ENCODE data around the gene BCL2L12.
A peak's percentile ranks its signal among the peaks of the same experiment; 100 is the strongest.

Gene BCL2L12

GRCh38 chr19:49652551-49653465, 12.9 kb upstream of the BCL2L12 start:
- POLR2A ChIA-PET, result interaction anchor here (0.6 to 3.7 kb wide), 3 partner anchors 12 to 146 kb away, joined by 3 to 17 read pairs (median 6); partner anchors contain the start of genes BCL2L12, IRF3 and RRAS
- no peak overlapping the region for H3K4me3 ChIP-seq (ENCODE audit: low read depth, low read length)
- no peak for TF ChIP-seq ZNF341 (tag by site-specific recombination; IDR thresholded peaks at IDR 0.05; ENCODE audit: low read depth)
- no peak for TF ChIP-seq INSM2 (tag by site-specific recombination; IDR thresholded peaks at IDR 0.05)
- TF ChIP-seq ZNF416 (tag by site-specific recombination; IDR thresholded peaks at IDR 0.05), result no peak
- no peak for TF ChIP-seq ZNF311 (tag by site-specific recombination; IDR thresholded peaks at IDR 0.05; ENCODE audit: borderline replicate concordance)
- TF ChIP-seq REST (tag by site-specific recombination; IDR thresholded peaks at IDR 0.05), result 0 out of 2 replicates have a peak, but pooled peaks have one; percentile 44
- TF ChIP-seq ZNF121 (tag by site-specific recombination; IDR thresholded peaks at IDR 0.05), result no peak
- H3K27ac ChIP-seq (ENCODE audit: extremely low read depth, low read depth, low read length), result no peak overlapping the region
- CTCF ChIA-PET, result interaction anchor here (0.7 kb wide), 1 partner anchor 32 kb away, joined by 3 read pairs; no protein-coding TSS in a partner anchor
- no peaks in the 10 kb centered on the region for H3K9me3 ChIP-seq (ENCODE audit: control insufficient read depth, insufficient read depth, low read depth, low read length)
- H3K4me1 ChIP-seq (ENCODE audit: control insufficient read depth, insufficient read depth, low read length), result no peaks in the 10 kb centered on the region
- peaks cover 66 to 87% of the 10 kb centered on the region in 2 experiments for H3K36me3 ChIP-seq (ENCODE audit: control insufficient read depth in 2 of 2, insufficient read depth in 1 of 2, low read length in 2 of 2)

- H3K27ac ChIP-seq (ENCODE audit: extremely low read depth, low read depth, low read length), result no peak overlapping the region
- CTCF ChIA-PET, result interaction anchor here (0.7 kb wide), 1 partner anchor 32 kb away, joined by 3 read pairs; no protein-coding TSS in a partner anchor
These were observed 12.3 kb upstream of the BCL2L12 start for GRCh38 chr19:49653466-49653806.

More at GRCh38 chr19:49653466-49653806, 12.3 kb upstream of the BCL2L12 start:
- no peaks in the 10 kb centered on the region for H3K4me1 ChIP-seq (ENCODE audit: control insufficient read depth, insufficient read depth, low read length)
- no peaks in the 10 kb centered on the region for H3K9me3 ChIP-seq (ENCODE audit: control insufficient read depth, insufficient read depth, low read depth, low read length)
- no peak overlapping the region for H3K4me3 ChIP-seq (ENCODE audit: low read depth, low read length)
- POLR2A ChIA-PET, result interaction anchor here (0.6 to 3.7 kb wide), 4 partner anchors 11 to 147 kb away, joined by 3 to 17 read pairs (median 8); partner anchors contain the start of genes BCL2L12, IRF3, RRAS and SCAF1
- TF ChIP-seq HIC1 (tag by site-specific recombination; IDR thresholded peaks at IDR 0.05), result peak; percentile 34; the same call in 1 of the 2 replicates
- TF ChIP-seq GLIS2 (tag by site-specific recombination; IDR thresholded peaks at IDR 0.05), result peak; percentile 57; the same call in 1 of the 2 replicates
- TF ChIP-seq ZFHX2 (tag by site-specific recombination; conservative IDR thresholded peaks at IDR 0.05), result peak; percentile 55
- TF ChIP-seq ZNF513 (tag by site-specific recombination; IDR thresholded peaks at IDR 0.05), result peak; percentile 92
- peak; percentile 67 for TF ChIP-seq EGR2 (tag by site-specific recombination; IDR thresholded peaks at IDR 0.05; ENCODE audit: low read depth)
- TF ChIP-seq HOXC10 (CRISPR knock-in tag; IDR thresholded peaks at IDR 0.05), result no peak
- no peak for TF ChIP-seq ZNF280D (tag by site-specific recombination; IDR thresholded peaks at IDR 0.05)
- TF ChIP-seq ZNF629 (tag by site-specific recombination; IDR thresholded peaks at IDR 0.05), result no peak
- H3K36me3 ChIP-seq (ENCODE audit: control insufficient read depth in 2 of 2, insufficient read depth in 1 of 2, low read length in 2 of 2), result peaks cover 61 to 90% of the 10 kb centered on the region in 2 experiments
